Cardiac septum (tissue), 1 donor: Measurements from ENCODE around the gene SORBS1. TPM values are rescaled to one million over a fixed set of nuclear protein-coding genes. Genes with fewer than 3 reads are reported as not detected.

Source experiments
- DNase-seq: peaks from one replicate; pipeline ENCODE4 v3.0.0-alpha.2; 2020; ENCODE audit warnings: low spot score
- intact Hi-C: fragments of 100-400 bp; cut with DNase I; formaldehyde crosslinking; loops from one replicate; pipeline ENCODE4 v1.14.0; 2022
- total RNA-seq: library from RNA; stranded (reverse); fragmentation: NEBNext Ultra II Directional; extraction: Animal tissue kit (Norgen Biotek cat#: 25700); gene quantifications from one replicate; pipeline ENCODE4 v1.2.1, GENCODE V29; 2021
- donor health status: DM: no; HTN: no; CAD: no.

Gene SORBS1
- total RNA-seq, 1 donor from 2014 or later = 1,045 TPM

- intact Hi-C loops = no loop called here
- no peak for DNase-seq
These were observed 109.3 kb downstream of the SORBS1 start for GRCh38 chr10:95451568-95452524.

GRCh38 chr10:95451150-95451549, 110.0 kb downstream of the SORBS1 start:
- intact Hi-C loops = no loop called here
- no peak for DNase-seq

- DNase-seq = no peak
- intact Hi-C loops = no loop called here
These were observed 111.0 kb downstream of the SORBS1 start for GRCh38 chr10:95450188-95450587.

GRCh38 chr10:95447685-95448084, 113.5 kb downstream of the SORBS1 start:
- intact Hi-C loops = loop anchor here (2.0 kb wide), 2 partner anchors 27 to 33 kb away; no protein-coding TSS in a partner anchor
- DNase-seq = no peak

- intact Hi-C loops = loop anchor here (2.0 kb wide), 3 partner anchors 35 to 115 kb away; partner anchors contain the start of gene SORBS1
These were observed 115.2 kb downstream of the SORBS1 start for GRCh38 chr10:95445837-95446486.

GRCh38 chr10:95445223-95445836, 115.8 kb downstream of the SORBS1 start:
- intact Hi-C loops = loop anchor here (2.0 kb wide), 2 partner anchors 39 to 115 kb away; partner anchors contain the start of gene SORBS1
- DNase-seq = peak; percentile 89

More at GRCh38 chr10:95445837-95446486, 115.2 kb downstream of the SORBS1 start:
- DNase-seq = no peak

- intact Hi-C loops = loop anchor here (2.0 kb wide), 2 partner anchors 38 to 116 kb away; partner anchors contain the start of gene SORBS1
- DNase-seq = no peak
These were observed 116.4 kb downstream of the SORBS1 start for GRCh38 chr10:95444792-95445191.

- no peak for DNase-seq
- intact Hi-C loops = loop anchor here (2.0 kb wide), 2 partner anchors 37 to 117 kb away; partner anchors contain the start of gene SORBS1
These were observed 117.5 kb downstream of the SORBS1 start for GRCh38 chr10:95443636-95444035.

GRCh38 chr10:95442341-95442740, 118.8 kb downstream of the SORBS1 start:
- no peak for DNase-seq
- intact Hi-C loops = no loop called here

GRCh38 chr10:95441547-95441923, 119.6 kb downstream of the SORBS1 start:
- intact Hi-C loops = no loop called here
- DNase-seq = no peak

- intact Hi-C loops = no loop called here
- no peak for DNase-seq
These were observed 120.2 kb downstream of the SORBS1 start for GRCh38 chr10:95440756-95441546.

- intact Hi-C loops = no loop called here
- DNase-seq = no peak
These were observed 121.0 kb downstream of the SORBS1 start for GRCh38 chr10:95440038-95440725.

GRCh38 chr10:95438781-95439180, 122.4 kb downstream of the SORBS1 start:
- intact Hi-C loops = no loop called here

GRCh38 chr10:95437669-95438068, 123.5 kb downstream of the SORBS1 start:
- intact Hi-C loops = no loop called here
- no peak for DNase-seq

More at GRCh38 chr10:95438781-95439180, 122.4 kb downstream of the SORBS1 start:
- no peak for DNase-seq

- intact Hi-C loops = no loop called here
- no peak for DNase-seq
These were observed 125.5 kb downstream of the SORBS1 start for GRCh38 chr10:95435548-95436279.

GRCh38 chr10:95434583-95434982, 126.6 kb downstream of the SORBS1 start:
- intact Hi-C loops = loop anchor here (5.0 kb wide), 1 partner anchor 43 kb away; no protein-coding TSS in a partner anchor
- DNase-seq = no peak

GRCh38 chr10:95431900-95432342, 129.2 kb downstream of the SORBS1 start:
- DNase-seq = no peak
- intact Hi-C loops = loop anchor here (2.0 to 5.0 kb wide), 2 partner anchors 45 to 57 kb away; no protein-coding TSS in a partner anchor
